A549 treated with AZD2906 at 1 μM for 4 hours (cell line): ENCODE data around the gene FSTL4. TPM values are rescaled to one million over a fixed set of nuclear protein-coding genes. Genes with fewer than 3 reads are reported as not detected.

Experiments
- total RNA-seq: library from RNA; stranded (reverse); fragments of 200-300 nt; extraction: Qiagen RNA extraction; gene quantifications from 5 replicates; pipeline ENCODE4 v1.2.3, GENCODE V29; 2022

The FSTL4 gene
- 4.1 to 5.1 TPM (median 4.9 TPM) in 5 replicates for total RNA-seq

GRCh38 chr5:133612249-133612860 lies at the start of gene FSTL4:
Gene FSTL4, minus strand, starts transcription at chr5:133612541.

